ENCODE measurements around the gene SPATS2L.

DNA sequence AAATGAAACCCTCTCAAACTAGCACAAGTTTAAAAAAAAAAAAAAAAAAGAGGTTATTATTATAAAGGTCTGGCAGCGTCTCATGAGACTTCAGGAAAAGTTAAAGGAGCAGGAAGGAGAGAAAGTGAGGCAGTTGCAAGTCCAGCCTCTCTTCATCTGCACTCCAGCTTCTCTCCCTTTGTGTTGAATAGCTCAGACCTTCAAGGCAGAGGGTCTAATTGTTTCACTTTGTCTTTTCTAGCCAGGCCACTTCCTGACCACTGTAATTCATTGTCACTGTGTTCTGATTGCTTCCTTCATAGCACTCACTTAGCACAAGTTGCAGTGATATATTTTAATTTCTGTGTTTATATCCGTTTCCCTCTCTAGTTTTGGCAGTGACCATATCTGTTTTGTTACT, 99.9 kb downstream of the SPATS2L start:
- TF ChIP-seq EZH2 (IDR thresholded peaks at IDR 0.05; ENCODE audit: borderline replicate concordance, low read length), result no peak
- TF ChIP-seq, protein P1, sequence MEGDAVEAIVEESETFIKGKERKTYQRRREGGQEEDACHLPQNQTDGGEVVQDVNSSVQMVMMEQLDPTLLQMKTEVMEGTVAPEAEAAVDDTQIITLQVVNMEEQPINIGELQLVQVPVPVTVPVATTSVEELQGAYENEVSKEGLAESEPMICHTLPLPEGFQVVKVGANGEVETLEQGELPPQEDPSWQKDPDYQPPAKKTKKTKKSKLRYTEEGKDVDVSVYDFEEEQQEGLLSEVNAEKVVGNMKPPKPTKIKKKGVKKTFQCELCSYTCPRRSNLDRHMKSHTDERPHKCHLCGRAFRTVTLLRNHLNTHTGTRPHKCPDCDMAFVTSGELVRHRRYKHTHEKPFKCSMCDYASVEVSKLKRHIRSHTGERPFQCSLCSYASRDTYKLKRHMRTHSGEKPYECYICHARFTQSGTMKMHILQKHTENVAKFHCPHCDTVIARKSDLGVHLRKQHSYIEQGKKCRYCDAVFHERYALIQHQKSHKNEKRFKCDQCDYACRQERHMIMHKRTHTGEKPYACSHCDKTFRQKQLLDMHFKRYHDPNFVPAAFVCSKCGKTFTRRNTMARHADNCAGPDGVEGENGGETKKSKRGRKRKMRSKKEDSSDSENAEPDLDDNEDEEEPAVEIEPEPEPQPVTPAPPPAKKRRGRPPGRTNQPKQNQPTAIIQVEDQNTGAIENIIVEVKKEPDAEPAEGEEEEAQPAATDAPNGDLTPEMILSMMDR (conservative IDR thresholded peaks at IDR 0.05 in 1 of 2, IDR thresholded peaks at IDR 0.05 in 1 of 2; ENCODE audit: extremely low read depth in 1 of 2, insufficient read depth in 1 of 2, low read depth in 1 of 2, low read length in 2 of 2), result no peak
